ENCODE data around the gene PEX5L. TPM values are rescaled to one million over a fixed set of nuclear protein-coding genes. Genes with fewer than 3 reads are reported as not detected.

Gene PEX5L
- total and polyA plus RNA-seq, 2 donors (not counting 1 experiment from before 2014, with no cell fraction given) = not detected

DNA sequence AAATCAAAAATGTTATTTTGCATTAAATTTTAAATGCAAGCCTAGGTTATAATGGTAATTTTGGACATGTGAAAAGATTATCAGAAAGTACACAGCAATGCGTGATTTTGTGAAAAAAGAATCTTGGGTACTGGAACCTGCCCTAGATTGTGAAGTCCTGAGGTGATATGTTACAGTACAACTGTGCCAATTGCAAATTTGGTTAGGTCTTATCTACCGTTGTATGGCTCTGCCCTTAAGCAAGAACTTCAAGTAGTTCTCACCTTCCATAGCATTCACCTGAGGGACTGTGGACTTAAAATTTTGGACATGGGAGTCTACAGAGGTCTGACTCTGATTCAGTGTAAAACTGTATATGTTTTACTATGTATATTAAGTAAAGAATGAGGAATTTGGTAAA is 140.2 kb downstream of the PEX5L start:
- WGBS (ENCODE audit: insufficient coverage) = 83% methylated on average over 1 of the region's 2 CpGs
- Histone ChIP-seq H3K4me3 (ENCODE audit: control extremely low read depth in 1 of 5, extremely low read depth in 1 of 5, insufficient read depth in 1 of 5, low read depth in 2 of 5, low read length in 4 of 5) (no peak overlapping the region), H2AFZ (ENCODE audit: insufficient read depth, low read depth, low read length, poor library complexity, severe bottlenecking) (no peak overlapping the region), H3K4me1 (ENCODE audit: control insufficient read depth in 2 of 2, insufficient read depth in 2 of 2, low read length in 2 of 2) (no peaks in the 10 kb centered on the region), H3K9me3 (ENCODE audit: control extremely low read depth in 1 of 3, control insufficient read depth in 2 of 3, insufficient read depth in 1 of 3, low read length in 2 of 3) (no peaks in the 10 kb centered on the region), H3K4me2 (replicated peaks; ENCODE audit: low read depth, low read length, poor library complexity, severe bottlenecking) (no peak overlapping the region), H3K79me2 (ENCODE audit: control insufficient read depth, insufficient read depth, low read length) (no peaks in the 10 kb centered on the region), H4K20me1 (ENCODE audit: control insufficient read depth, insufficient read depth, low read length, poor library complexity, severe bottlenecking) (no peaks in the 10 kb centered on the region), H3K9ac (ENCODE audit: low read length) (no peak overlapping the region), H3K27me3 (replicated peaks in 1 of 4; ENCODE audit: control extremely low read depth in 1 of 4, control insufficient read depth in 3 of 4, insufficient read depth in 4 of 4, low read length in 3 of 4) (no peaks in the 10 kb centered on the region), H3K27ac (ENCODE audit: low read length in 2 of 2) (no peak overlapping the region), H3K36me3 (replicated peaks in 1 of 2; ENCODE audit: control extremely low read depth in 1 of 2, control insufficient read depth in 1 of 2, extremely low read depth in 1 of 2, insufficient read depth in 2 of 2, low read length in 1 of 2) (no peaks in the 10 kb centered on the region)
- ChIA-PET CTCF (no interaction called here), POLR2A (no interaction called here)
- Mint-ChIP-seq H3K27ac (no peak overlapping the region), H3K4me3 (no peak overlapping the region), H3K4me1 (no peaks in the 10 kb centered on the region), H3K9me3 (ENCODE audit: insufficient read depth) (no peaks in the 10 kb centered on the region), H3K27me3 (peaks cover 4% of the 10 kb centered on the region)
- no peak for ATAC-seq (ENCODE audit: low read depth)
- intact Hi-C loops (cut with micrococcal nuclease) = no loop called here
- TF ChIP-seq, protein P1, sequence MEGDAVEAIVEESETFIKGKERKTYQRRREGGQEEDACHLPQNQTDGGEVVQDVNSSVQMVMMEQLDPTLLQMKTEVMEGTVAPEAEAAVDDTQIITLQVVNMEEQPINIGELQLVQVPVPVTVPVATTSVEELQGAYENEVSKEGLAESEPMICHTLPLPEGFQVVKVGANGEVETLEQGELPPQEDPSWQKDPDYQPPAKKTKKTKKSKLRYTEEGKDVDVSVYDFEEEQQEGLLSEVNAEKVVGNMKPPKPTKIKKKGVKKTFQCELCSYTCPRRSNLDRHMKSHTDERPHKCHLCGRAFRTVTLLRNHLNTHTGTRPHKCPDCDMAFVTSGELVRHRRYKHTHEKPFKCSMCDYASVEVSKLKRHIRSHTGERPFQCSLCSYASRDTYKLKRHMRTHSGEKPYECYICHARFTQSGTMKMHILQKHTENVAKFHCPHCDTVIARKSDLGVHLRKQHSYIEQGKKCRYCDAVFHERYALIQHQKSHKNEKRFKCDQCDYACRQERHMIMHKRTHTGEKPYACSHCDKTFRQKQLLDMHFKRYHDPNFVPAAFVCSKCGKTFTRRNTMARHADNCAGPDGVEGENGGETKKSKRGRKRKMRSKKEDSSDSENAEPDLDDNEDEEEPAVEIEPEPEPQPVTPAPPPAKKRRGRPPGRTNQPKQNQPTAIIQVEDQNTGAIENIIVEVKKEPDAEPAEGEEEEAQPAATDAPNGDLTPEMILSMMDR (IDR thresholded peaks at IDR 0.05) = no peak
- no peak for TF ChIP-seq EZH2 (IDR thresholded peaks at IDR 0.05; ENCODE audit: borderline replicate concordance, insufficient read depth, low read depth, low read length, poor library complexity, severe bottlenecking)
- DNase-seq = no peak

DNA sequence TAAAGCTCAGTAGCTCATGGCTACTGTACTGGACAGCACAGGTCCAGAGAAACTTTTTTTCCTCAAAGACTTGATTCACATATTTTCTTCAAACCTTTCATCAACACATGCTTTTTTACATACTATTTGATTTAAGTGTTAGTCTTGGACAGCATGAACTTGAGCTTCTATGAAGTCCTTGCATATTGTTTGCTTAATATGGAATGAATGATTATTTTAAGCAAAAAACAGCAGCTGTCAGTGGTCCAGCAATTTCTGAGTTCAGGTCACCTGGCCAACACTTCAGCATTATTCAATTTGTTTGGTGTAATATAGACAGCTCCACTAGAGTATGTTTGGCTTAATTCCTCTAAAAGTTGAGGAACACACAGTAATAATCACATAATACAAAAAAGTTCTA is 141.4 kb downstream of the PEX5L start:
- ChIA-PET POLR2A (no interaction called here), CTCF (no interaction called here)
- H3K4me3 Mint-ChIP-seq = no peak overlapping the region
- H3K27me3 Mint-ChIP-seq = peaks cover 4% of the 10 kb centered on the region
- no peak for TF ChIP-seq EZH2 (IDR thresholded peaks at IDR 0.05; ENCODE audit: borderline replicate concordance, insufficient read depth, low read depth, low read length, poor library complexity, severe bottlenecking)
- TF ChIP-seq, protein P1 (IDR thresholded peaks at IDR 0.05) = no peak
- intact Hi-C loops (cut with micrococcal nuclease) = no loop called here
- Histone ChIP-seq H3K4me1 (ENCODE audit: control insufficient read depth in 2 of 2, insufficient read depth in 2 of 2, low read length in 2 of 2) (no peaks in the 10 kb centered on the region), H3K79me2 (ENCODE audit: control insufficient read depth, insufficient read depth, low read length) (no peaks in the 10 kb centered on the region), H3K4me2 (replicated peaks; ENCODE audit: low read depth, low read length, poor library complexity, severe bottlenecking) (no peak overlapping the region), H3K9ac (ENCODE audit: low read length) (no peak overlapping the region), H3K9me3 (ENCODE audit: control extremely low read depth in 1 of 3, control insufficient read depth in 2 of 3, insufficient read depth in 1 of 3, low read length in 2 of 3) (no peaks in the 10 kb centered on the region), H4K20me1 (ENCODE audit: control insufficient read depth, insufficient read depth, low read length, poor library complexity, severe bottlenecking) (no peaks in the 10 kb centered on the region), H3K36me3 (replicated peaks in 1 of 2; ENCODE audit: control extremely low read depth in 1 of 2, control insufficient read depth in 1 of 2, extremely low read depth in 1 of 2, insufficient read depth in 2 of 2, low read length in 1 of 2) (no peaks in the 10 kb centered on the region), H2AFZ (ENCODE audit: insufficient read depth, low read depth, low read length, poor library complexity, severe bottlenecking) (no peak overlapping the region), H3K4me3 (ENCODE audit: control extremely low read depth in 1 of 5, extremely low read depth in 1 of 5, insufficient read depth in 1 of 5, low read depth in 2 of 5, low read length in 4 of 5) (no peak overlapping the region), H3K27ac (ENCODE audit: low read length in 2 of 2) (no peak overlapping the region), H3K27me3 (replicated peaks in 1 of 4; ENCODE audit: control extremely low read depth in 1 of 4, control insufficient read depth in 3 of 4, insufficient read depth in 4 of 4, low read length in 3 of 4) (no peaks in the 10 kb centered on the region)
- no peaks in the 10 kb centered on the region for H3K9me3 Mint-ChIP-seq (ENCODE audit: insufficient read depth)
- no peak overlapping the region for H3K27ac Mint-ChIP-seq
- DNase-seq (no peak), ATAC-seq (ENCODE audit: low read depth) (no peak)
- H3K4me1 Mint-ChIP-seq = no peaks in the 10 kb centered on the region
